Cerebellar nuclear complex (tissue), 1 donor: ENCODE results near the gene UTP25.
"Not testable (repeated sequence)": the region's sequence is repeated elsewhere in the genome, so short reads cannot be mapped to it uniquely, and the experiment has no call there.

Source experiments
- DNase-seq, 2 experiments: peaks; one replicate each; lab custom pipeline; 2025; lab: John Stamatoyannopoulos, UW

UTP25 gene

DNA sequence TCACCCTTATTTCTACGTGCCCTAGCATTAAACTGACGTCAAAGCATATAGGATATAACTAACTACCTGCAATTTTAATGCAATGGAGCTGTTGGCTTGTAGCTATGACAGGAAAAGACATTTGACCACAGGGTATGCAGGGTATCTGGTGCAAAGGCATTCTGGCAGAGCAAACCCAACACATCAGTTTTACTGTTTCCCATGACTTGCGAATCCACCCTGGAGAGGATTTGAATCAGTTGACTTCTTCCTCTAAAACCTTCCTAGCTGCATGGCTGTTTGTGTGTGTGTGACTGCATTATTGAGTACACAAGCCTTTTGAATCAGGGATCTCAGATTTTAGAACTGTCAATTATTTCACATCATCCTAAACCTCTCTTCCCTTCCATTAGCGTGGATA, 68.6 kb downstream of the UTP25 start:
- no peak for DNase-seq

- not testable (repeated sequence) for DNase-seq
Observed at GRCh38 chr1:209898271-209898670, 70.5 kb downstream of the UTP25 start.

- DNase-seq = not testable (repeated sequence)
Observed at GRCh38 chr1:209898851-209899250, 71.1 kb downstream of the UTP25 start.

- DNase-seq = no peak
Observed at GRCh38 chr1:209899948-209900347, 72.2 kb downstream of the UTP25 start.

- DNase-seq = no peak
Observed at GRCh38 chr1:209900734-209901133, 73.0 kb downstream of the UTP25 start.

- DNase-seq = no peak
Observed at GRCh38 chr1:209901211-209901610, 73.4 kb downstream of the UTP25 start.

- not testable (repeated sequence) for DNase-seq
Observed at GRCh38 chr1:209904774-209905173, 77.0 kb downstream of the UTP25 start.
